A549 (cell line): Measurements from ENCODE around the gene SMOC1. TPM values are rescaled to one million over a fixed set of nuclear protein-coding genes. Genes with fewer than 3 reads are reported as not detected.
A peak's percentile ranks its signal among the peaks of the same experiment; 100 is the strongest.

Source experiments
- ATAC-seq, 2 experiments: fragments of 200-7000 bp in 1 of 2; fragments of >200 bp in 1 of 2; cut with Nextera tagmentation in 1 of 2; cut with Tn5 transposase in 1 of 2; 3 replicates each; pipeline versions ENCODE4 v1.8.0 to v1.9.1; 2018 to 2020; ENCODE audit warnings: mild to moderate bottlenecking in 1 of 2, moderate library complexity in 1 of 2
- CTCF ChIA-PET: fragments of 300-600 bp; sonication (Branson Sonifier 250); formaldehyde crosslinking; extraction: SDS; loops from one replicate; lab custom pipeline; 2021; ENCODE audit warnings: antibody characterized with exemption, inconsistent platforms; lab: Yijun Ruan, JAX
- POLR2A ChIA-PET: fragments of 350-600 bp; formaldehyde crosslinking; extraction: SDS; loops from one replicate; lab custom pipeline; 2021; ENCODE audit warnings: antibody characterized with exemption, inconsistent platforms; lab: Yijun Ruan, JAX
- DNase-seq, 2 experiments: peaks; one replicate each; pipeline versions ENCODE4 v3.0.0 to v3.0.0-alpha.2; 2011 to 2016; ENCODE audit warnings: low read depth in 1 of 2, low spot score in 1 of 2
- FAIRE-seq: peaks from 2 replicates; lab custom pipeline; 2011; peaks lifted over from hg19 to GRCh38; lab: Jason Lieb, UNC
- H3K27ac ChIP-seq, 2 experiments: fragments of >200 bp; sonication (Bioruptor Twin); formaldehyde crosslinking; 3 replicates each; pipeline ENCODE4 v1.5.1; 2016 to 2017
- H3K4me1 ChIP-seq: fragments of >200 bp; sonication (Bioruptor Twin); formaldehyde crosslinking; 3 replicates; pipeline ENCODE4 v1.6.1; 2016
- H3K4me2 ChIP-seq: fragments of >200 bp; sonication (Bioruptor Twin); formaldehyde crosslinking; 3 replicates; pipeline ENCODE4 v1.6.1; 2016
- H3K4me3 ChIP-seq: fragments of >200 bp; sonication (Bioruptor Twin); formaldehyde crosslinking; 3 replicates; pipeline ENCODE4 v1.5.1; 2016
- H3K9me3 ChIP-seq: fragments of >200 bp; sonication (Bioruptor Twin); formaldehyde crosslinking; 3 replicates; pipeline ENCODE4 v1.6.1; 2016
- BCL3 ChIP-seq: fragments of >200 bp; sonication (Bioruptor Twin); formaldehyde crosslinking; IDR thresholded peaks from 3 replicates; pipeline ENCODE4 v1.6.1; 2016
- BHLHE40 ChIP-seq: IDR thresholded peaks from 2 replicates; pipeline ENCODE4 v1.6.1; 2012; ENCODE audit warnings: low read depth, low read length, inconsistent platforms
- CBX8 ChIP-seq: fragments of 200-600 bp; sonication (generic); IDR thresholded peaks from 2 replicates; pipeline ENCODE4 v1.6.1; 2016
- CEBPB ChIP-seq, 2 experiments: fragments of >200 bp in 1 of 2; sonication (Bioruptor Twin) in 1 of 2; formaldehyde crosslinking in 1 of 2; IDR thresholded peaks; 2 replicates each; pipeline ENCODE4 v1.6.1; 2012 to 2016
- CTCF ChIP-seq: fragments of >200 bp; sonication (Bioruptor Twin); formaldehyde crosslinking; IDR thresholded peaks from 3 replicates; pipeline ENCODE4 v1.5.1; 2016
- EHF ChIP-seq: fragments of 250-450 bp; sonication (Bioruptor Pico); IDR thresholded peaks from 2 replicates; pipeline ENCODE4 v1.5.0; 2020; ENCODE audit warnings: mild to moderate bottlenecking
- EHMT2 ChIP-seq: fragments of 200-600 bp; sonication (generic); IDR thresholded peaks from 2 replicates; pipeline ENCODE4 v1.6.1; 2016; ENCODE audit warnings: antibody characterized with exemption, low read depth, mild to moderate bottlenecking, moderate library complexity
- EP300 ChIP-seq, 2 experiments: fragments of >200 bp; sonication (Bioruptor Twin); formaldehyde crosslinking; IDR thresholded peaks; 2 replicates in 1 of 2; 3 replicates in 1 of 2; pipeline ENCODE4 v1.6.1; 2016 to 2017
- ESRRA ChIP-seq: fragments of 150-350 bp; IDR thresholded peaks from 2 replicates; pipeline ENCODE4 v1.6.1; 2014; ENCODE audit warnings: mild to moderate bottlenecking, low read length, borderline replicate concordance
- FOSL2 ChIP-seq, 2 experiments: fragments of 450-650 bp in 1 of 2; fragments of >200 bp in 1 of 2; sonication (Bioruptor Twin) in 1 of 2; formaldehyde crosslinking; IDR thresholded peaks; 2 replicates each; pipeline versions ENCODE4 v1.5.0 to v1.6.1; 2016 to 2020; ENCODE audit warnings: mild to moderate bottlenecking in 1 of 2, moderate library complexity in 1 of 2
- FOXS1 ChIP-seq: fragments of 250-450 bp; sonication (Bioruptor Pico); IDR thresholded peaks from 2 replicates; pipeline ENCODE4 v1.5.0; 2020; ENCODE audit warnings: mild to moderate bottlenecking, moderate library complexity
- GATA3 ChIP-seq: IDR thresholded peaks from 2 replicates; pipeline ENCODE4 v1.6.1; 2012; ENCODE audit warnings: borderline replicate concordance
- HDAC2 ChIP-seq: fragments of 200-600 bp; sonication (generic); IDR thresholded peaks from 2 replicates; pipeline ENCODE4 v1.6.1; 2016
- HOXB13 ChIP-seq: fragments of 250-450 bp; sonication (Bioruptor Pico); IDR thresholded peaks from 2 replicates; pipeline ENCODE4 v1.5.0; 2020; ENCODE audit warnings: low read depth, mild to moderate bottlenecking, moderate library complexity
- HOXB5 ChIP-seq: fragments of 250-450 bp; sonication (Bioruptor Pico); IDR thresholded peaks from 2 replicates; pipeline ENCODE4 v1.5.0; 2020; ENCODE audit warnings: mild to moderate bottlenecking, moderate library complexity
- JUN ChIP-seq, 2 experiments: fragments of >200 bp; sonication (Bioruptor Twin); formaldehyde crosslinking; IDR thresholded peaks; 2 replicates in 1 of 2; 3 replicates in 1 of 2; pipeline ENCODE4 v1.6.1; 2016 to 2017
- KDM1A ChIP-seq: fragments of 200-600 bp; sonication (generic); IDR thresholded peaks from 2 replicates; pipeline ENCODE4 v1.6.1; 2016; ENCODE audit warnings: low read depth, mild to moderate bottlenecking
- KDM5A ChIP-seq: fragments of 200-600 bp; sonication (generic); IDR thresholded peaks from 2 replicates; pipeline ENCODE4 v1.6.1; 2016; ENCODE audit warnings: antibody characterized with exemption, mild to moderate bottlenecking
- MAFK ChIP-seq: fragments of 450-650 bp; IDR thresholded peaks from 2 replicates; pipeline ENCODE4 v1.6.1; 2014; ENCODE audit not compliant: partially characterized antibody
- NR3C1 ChIP-seq: fragments of >200 bp; sonication (Bioruptor Twin); formaldehyde crosslinking; IDR thresholded peaks from 3 replicates; pipeline ENCODE4 v1.6.1; 2017
- PHF8 ChIP-seq: fragments of 200-600 bp; sonication (generic); IDR thresholded peaks from 2 replicates; pipeline ENCODE4 v1.6.1; 2016; ENCODE audit warnings: low read depth, mild to moderate bottlenecking, antibody characterized with exemption, moderate library complexity, borderline replicate concordance
- RAD21 ChIP-seq, 2 experiments: fragments of >200 bp in 1 of 2; sonication (Bioruptor Twin) in 1 of 2; formaldehyde crosslinking in 1 of 2; IDR thresholded peaks in 1 of 2; conservative IDR thresholded peaks in 1 of 2; 2 replicates in 1 of 2; 3 replicates in 1 of 2; pipeline ENCODE4 v1.6.1; 2012 to 2018; ENCODE audit warnings: inconsistent platforms in 1 of 2
- RARB ChIP-seq: fragments of 250-450 bp; sonication (Bioruptor Pico); IDR thresholded peaks from 2 replicates; pipeline ENCODE4 v1.8.0; 2021; ENCODE audit warnings: mild to moderate bottlenecking, moderate library complexity
- RNF2 ChIP-seq: fragments of 200-600 bp; sonication (generic); IDR thresholded peaks from 2 replicates; pipeline ENCODE4 v1.6.1; 2016; ENCODE audit warnings: low read depth, mild to moderate bottlenecking, antibody characterized with exemption, moderate library complexity, borderline replicate concordance
- SMC3 ChIP-seq: fragments of >200 bp; sonication (Bioruptor Twin); formaldehyde crosslinking; IDR thresholded peaks from 3 replicates; pipeline ENCODE4 v1.6.1; 2018; ENCODE audit warnings: inconsistent platforms
- ZFP36 ChIP-seq: fragments of 450-650 bp; IDR thresholded peaks from 2 replicates; pipeline ENCODE4 v1.6.1; 2014; ENCODE audit warnings: borderline replicate concordance; ENCODE audit not compliant: partially characterized antibody
- ZNF302 ChIP-seq: fragments of 250-450 bp; sonication (Bioruptor Pico); IDR thresholded peaks from 2 replicates; pipeline ENCODE4 v1.9.0; 2021; ENCODE audit warnings: inconsistent platforms, mild to moderate bottlenecking, moderate library complexity
- ZSCAN20 ChIP-seq: fragments of 250-450 bp; sonication (Bioruptor Pico); IDR thresholded peaks from 2 replicates; pipeline ENCODE4 v1.8.0; 2022; ENCODE audit warnings: mild to moderate bottlenecking, moderate library complexity
- WGBS: methylation state at CpG from one replicate; pipeline ENCODE4 v1.1.6; 2017; ENCODE audit errors: missing lambda C conversion rate; 5-methylcytosine and 5-hydroxymethylcytosine counted together
- polyA plus RNA-seq, 4 experiments: library from polyadenylated mRNA; depleted of rRNA in 3 of 4; stranded (reverse); fragments of >200 nt; fragmentation: RNase III in 1 of 4; extraction: RNeasy Plus Mini Kit Qiagen cat#74134 plus additional on column Dnase treatment in 1 of 4; gene quantifications; 2 replicates in 3 of 4; 3 replicates in 1 of 4; pipeline ENCODE4 v1.2.3, GENCODE V29; 2011 to 2017
- TF ChIP-seq, protein P1 (sequence below): IDR thresholded peaks from 2 replicates; pipeline ENCODE4 v1.6.1; 2012; ENCODE audit warnings: low read depth, borderline replicate concordance
- TF ChIP-seq, protein P2 (sequence below): IDR thresholded peaks from 2 replicates; pipeline ENCODE4 v1.6.1; 2012

The SMOC1 gene
- polyA plus RNA-seq, 2 of the 4 experiments (the other 2 are of a cell fraction) = 12.2 to 18.4 TPM

DNA sequence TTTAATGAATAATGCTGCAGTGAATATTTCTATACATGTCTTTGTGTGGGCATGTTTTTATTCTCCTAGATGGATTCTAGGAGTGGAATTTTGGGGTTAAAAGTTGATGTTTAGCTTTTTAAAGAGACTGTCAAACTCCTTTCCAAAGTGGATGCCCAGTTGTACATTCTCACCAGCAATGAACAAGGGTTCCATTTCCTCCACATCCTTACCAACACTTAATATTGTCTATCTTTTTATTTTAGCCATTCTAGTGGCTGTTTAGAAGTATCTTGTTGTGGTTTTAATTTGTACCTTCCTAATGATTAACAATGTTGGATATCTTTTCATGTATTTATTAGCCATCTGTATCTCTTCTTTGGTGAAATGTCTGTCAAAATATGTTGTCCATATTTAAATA lies 109.8 kb downstream of the SMOC1 start:
- Histone ChIP-seq H3K4me2 (no peak overlapping the region), H3K27ac (no peak overlapping the region), H3K9me3 (peaks cover 2% of the 10 kb centered on the region; the same call in 1 of the 3 replicates), H3K4me3 (no peak overlapping the region), H3K4me1 (peaks cover 21% of the 10 kb centered on the region)
- no peak for DNase-seq
- POLR2A ChIA-PET = no interaction called here
- no peak for ATAC-seq
- CTCF ChIA-PET = interaction anchor here (1.5 to 1.6 kb wide), 2 partner anchors 18 to 170 kb away, joined by 3 to 5 read pairs; no protein-coding TSS in a partner anchor
- TF ChIP-seq BCL3 (no peak), CEBPB (IDR thresholded peaks at IDR 0.05) (no peak), KDM1A (no peak), RARB (CRISPR knock-in tag) (no peak), HOXB5 (no peak), MAFK (no peak), HDAC2 (no peak), RNF2 (no peak), CTCF (no peak), CBX8 (no peak), ZNF302 (CRISPR knock-in tag) (no peak), EHF (CRISPR knock-in tag) (no peak), GATA3 (no peak), FOXS1 (CRISPR knock-in tag) (no peak), ZFP36 (no peak), EP300 (IDR thresholded peaks at IDR 0.05) (no peak), ESRRA (no peak), EHMT2 (no peak), JUN (IDR thresholded peaks at IDR 0.05) (no peak)
- TF ChIP-seq, protein P1, sequence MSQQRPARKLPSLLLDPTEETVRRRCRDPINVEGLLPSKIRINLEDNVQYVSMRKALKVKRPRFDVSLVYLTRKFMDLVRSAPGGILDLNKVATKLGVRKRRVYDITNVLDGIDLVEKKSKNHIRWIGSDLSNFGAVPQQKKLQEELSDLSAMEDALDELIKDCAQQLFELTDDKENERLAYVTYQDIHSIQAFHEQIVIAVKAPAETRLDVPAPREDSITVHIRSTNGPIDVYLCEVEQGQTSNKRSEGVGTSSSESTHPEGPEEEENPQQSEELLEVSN = no peak
- FAIRE-seq = peak; percentile 18

DNA sequence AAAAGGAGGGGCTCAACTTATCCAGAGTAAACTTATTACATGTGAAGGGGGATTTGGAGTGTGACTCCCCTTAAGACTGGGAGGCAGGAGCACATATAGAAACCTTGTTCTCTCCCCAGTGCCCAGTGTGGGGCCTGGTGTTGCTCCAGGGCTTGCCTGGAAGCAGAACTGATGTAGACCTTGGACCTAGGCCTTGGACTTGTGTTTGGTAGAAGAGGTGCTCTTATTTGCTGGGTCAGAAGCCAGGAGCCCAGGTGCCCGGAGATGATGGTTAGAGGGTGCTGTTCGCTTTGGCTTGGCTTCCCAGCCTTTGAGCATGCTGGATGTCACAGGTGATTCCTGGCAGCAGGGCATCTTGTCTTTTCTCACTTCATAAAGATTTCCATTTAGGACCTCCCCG lies 110.4 kb downstream of the SMOC1 start:
- FAIRE-seq (no peak), ATAC-seq (no peak), DNase-seq (no peak)
- ChIA-PET CTCF (interaction anchor here (1.3 kb wide), 1 partner anchor 38 kb away, joined by 3 read pairs; no protein-coding TSS in a partner anchor), POLR2A (no interaction called here)
- peaks cover 20% of the 10 kb centered on the region for H3K4me1 ChIP-seq
- peak overlapping the region; percentile 34 to 39; a peak in 4 of 6 replicates for H3K27ac ChIP-seq
- H3K4me3 ChIP-seq = no peak overlapping the region
- WGBS = 51% methylated on average over 3 of the region's 3 CpGs
- peaks cover 2% of the 10 kb centered on the region; the same call in 1 of the 3 replicates for H3K9me3 ChIP-seq
- TF ChIP-seq NR3C1 = no peak
- TF ChIP-seq BCL3 = no peak
- TF ChIP-seq RAD21 (conservative IDR thresholded peaks at IDR 0.05 in 1 of 2, IDR thresholded peaks at IDR 0.05 in 1 of 2) = no peak
- TF ChIP-seq FOSL2 (IDR thresholded peaks at IDR 0.05) = no peak
- TF ChIP-seq FOSL2 (CRISPR knock-in tag; IDR thresholded peaks at IDR 0.05) = no peak
- TF ChIP-seq, protein P2, sequence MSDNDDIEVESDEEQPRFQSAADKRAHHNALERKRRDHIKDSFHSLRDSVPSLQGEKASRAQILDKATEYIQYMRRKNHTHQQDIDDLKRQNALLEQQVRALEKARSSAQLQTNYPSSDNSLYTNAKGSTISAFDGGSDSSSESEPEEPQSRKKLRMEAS = no peak
- TF ChIP-seq SMC3 = no peak
- no peak for TF ChIP-seq KDM5A
- no peak for TF ChIP-seq BHLHE40
- TF ChIP-seq MAFK = no peak
- TF ChIP-seq, protein P1 = no peak
- no peak for TF ChIP-seq JUN (IDR thresholded peaks at IDR 0.05)
- no peak for TF ChIP-seq ZSCAN20 (CRISPR knock-in tag)
- no peak for TF ChIP-seq PHF8
- no peak for TF ChIP-seq KDM1A
- no peak for TF ChIP-seq RNF2
- no peak for TF ChIP-seq HOXB13
- TF ChIP-seq, all 56 proteins: peak for 0
- no peak overlapping the region for H3K4me2 ChIP-seq
